Bronchial epithelial cell (primary cell): ENCODE measurements around the gene CACNG8. TPM values are rescaled to one million over a fixed set of nuclear protein-coding genes. Genes with fewer than 3 reads are reported as not detected.

Source experiments
- DNase-seq: peaks from one replicate; pipeline ENCODE4 v3.0.0-alpha.2; 2010; ENCODE audit warnings: low read depth
- FAIRE-seq: peaks from 2 replicates; lab custom pipeline; 2011; peaks lifted over from hg19 to GRCh38; lab: Jason Lieb, UNC
- H3K27me3 ChIP-seq: 2 replicates; pipeline ENCODE4 v1.5.1; 2011; ENCODE audit warnings: low read length; ENCODE audit not compliant: control insufficient read depth, insufficient read depth
- H3K36me3 ChIP-seq: 2 replicates; pipeline ENCODE4 v1.5.1; 2011; ENCODE audit warnings: low read length; ENCODE audit not compliant: control insufficient read depth, insufficient read depth
- H3K4me3 ChIP-seq: 2 replicates; pipeline ENCODE4 v1.5.1; 2011; ENCODE audit warnings: mild to moderate bottlenecking, low read depth, low read length, control low read depth
- total RNA-seq: library from RNA; depleted of rRNA; stranded (reverse); fragments of >200 nt; gene quantifications from 2 replicates; pipeline ENCODE4 v1.2.1, GENCODE V29; 2014
- TF ChIP-seq, protein P1 (sequence below): IDR thresholded peaks from 2 replicates; pipeline ENCODE4 v1.5.1; 2011; ENCODE audit warnings: mild to moderate bottlenecking, moderate library complexity, low read length, control low read depth, inconsistent platforms; ENCODE audit not compliant: insufficient read depth, severe bottlenecking

Gene CACNG8
- total RNA-seq = not detected in 2 replicates

DNA sequence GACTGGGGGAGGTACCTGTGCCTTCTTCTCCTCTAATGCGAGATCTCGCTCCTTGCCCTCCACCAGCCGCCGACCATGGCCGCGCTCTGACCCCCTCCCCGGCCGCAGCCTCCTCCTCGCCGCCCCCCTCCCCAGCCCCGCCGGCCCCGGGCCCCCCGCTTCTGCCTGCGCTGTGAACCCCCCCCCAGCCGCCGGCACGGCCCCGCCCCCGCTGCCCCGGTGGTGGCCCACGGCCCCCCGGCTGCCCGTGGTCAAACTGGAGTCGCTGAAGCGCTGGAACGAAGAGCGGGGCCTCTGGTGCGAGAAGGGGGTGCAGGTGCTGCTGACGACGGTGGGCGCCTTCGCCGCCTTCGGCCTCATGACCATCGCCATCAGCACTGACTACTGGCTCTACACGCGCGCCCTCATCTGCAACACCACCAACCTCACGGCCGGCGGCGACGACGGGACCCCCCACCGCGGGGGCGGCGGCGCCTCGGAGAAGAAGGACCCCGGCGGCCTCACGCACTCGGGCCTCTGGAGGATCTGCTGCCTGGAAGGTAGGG, at the start of gene CACNG8:
CACNG8 (plus strand) TSS at position 51 of the 545 bp plus-strand sequence.
- TF ChIP-seq, protein P1, sequence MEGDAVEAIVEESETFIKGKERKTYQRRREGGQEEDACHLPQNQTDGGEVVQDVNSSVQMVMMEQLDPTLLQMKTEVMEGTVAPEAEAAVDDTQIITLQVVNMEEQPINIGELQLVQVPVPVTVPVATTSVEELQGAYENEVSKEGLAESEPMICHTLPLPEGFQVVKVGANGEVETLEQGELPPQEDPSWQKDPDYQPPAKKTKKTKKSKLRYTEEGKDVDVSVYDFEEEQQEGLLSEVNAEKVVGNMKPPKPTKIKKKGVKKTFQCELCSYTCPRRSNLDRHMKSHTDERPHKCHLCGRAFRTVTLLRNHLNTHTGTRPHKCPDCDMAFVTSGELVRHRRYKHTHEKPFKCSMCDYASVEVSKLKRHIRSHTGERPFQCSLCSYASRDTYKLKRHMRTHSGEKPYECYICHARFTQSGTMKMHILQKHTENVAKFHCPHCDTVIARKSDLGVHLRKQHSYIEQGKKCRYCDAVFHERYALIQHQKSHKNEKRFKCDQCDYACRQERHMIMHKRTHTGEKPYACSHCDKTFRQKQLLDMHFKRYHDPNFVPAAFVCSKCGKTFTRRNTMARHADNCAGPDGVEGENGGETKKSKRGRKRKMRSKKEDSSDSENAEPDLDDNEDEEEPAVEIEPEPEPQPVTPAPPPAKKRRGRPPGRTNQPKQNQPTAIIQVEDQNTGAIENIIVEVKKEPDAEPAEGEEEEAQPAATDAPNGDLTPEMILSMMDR = no peak
- Histone ChIP-seq H3K27me3 (peaks cover 7% of the 10 kb centered on the region), H3K4me3 (no peak within 1 kb of the TSS), H3K36me3 (no peaks in the 10 kb centered on the region)
- no peak for DNase-seq
- FAIRE-seq = no peak

DNA sequence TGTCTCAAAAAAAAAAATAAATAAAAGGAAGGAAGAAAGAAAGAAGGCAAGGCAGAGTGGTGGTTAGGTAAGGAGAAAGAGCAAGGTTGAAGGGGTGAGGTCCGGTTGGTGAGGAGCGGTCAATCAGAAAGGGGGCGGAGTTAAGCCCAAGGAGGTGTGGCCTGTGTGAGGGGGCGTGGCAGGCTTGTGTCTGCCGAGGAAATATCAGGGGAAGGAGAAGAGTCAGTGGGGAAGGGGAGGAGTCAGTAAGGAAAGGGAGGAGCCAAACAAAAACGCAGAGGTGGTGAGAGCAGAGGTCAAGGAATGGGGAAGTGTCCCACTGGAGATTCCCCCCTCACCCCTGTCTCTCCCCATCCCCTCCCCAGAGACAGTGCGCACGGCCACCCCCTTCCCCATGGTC, 47.7 kb upstream of the CACNG8 start:
- H3K27me3 ChIP-seq = peaks cover 6% of the 10 kb centered on the region
- FAIRE-seq = no peak
- no peak overlapping the region for H3K4me3 ChIP-seq
- H3K36me3 ChIP-seq = no peaks in the 10 kb centered on the region
- no peak for DNase-seq
- TF ChIP-seq, protein P1 = no peak

DNA sequence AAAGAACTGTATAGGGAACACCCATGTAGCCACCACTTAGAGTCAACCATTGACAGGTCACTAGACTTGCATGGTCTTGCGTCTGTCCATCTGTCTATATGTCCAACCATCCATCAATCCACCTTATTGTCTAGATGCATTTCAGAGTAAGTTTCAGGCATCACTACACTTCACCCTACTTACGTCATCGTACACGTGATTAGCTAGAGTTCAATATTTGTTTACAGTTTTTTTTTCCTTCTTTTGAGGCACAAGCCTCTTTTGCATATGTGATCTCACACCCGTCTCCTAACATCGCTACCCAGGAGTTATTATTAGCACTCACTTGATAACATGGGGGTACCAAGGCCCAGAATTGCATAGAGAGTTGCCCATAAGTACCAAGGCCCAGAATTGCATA, 46.7 kb upstream of the CACNG8 start:
- FAIRE-seq = no peak
- peaks cover 2% of the 10 kb centered on the region for H3K27me3 ChIP-seq
- H3K4me3 ChIP-seq = no peak overlapping the region
- H3K36me3 ChIP-seq = no peaks in the 10 kb centered on the region
- no peak for DNase-seq
- TF ChIP-seq, protein P1 = no peak

- Histone ChIP-seq H3K4me3 (no peak overlapping the region), H3K27me3 (peaks cover 2% of the 10 kb centered on the region), H3K36me3 (no peaks in the 10 kb centered on the region)
- no peak for FAIRE-seq
- no peak for DNase-seq
- TF ChIP-seq, protein P1 = no peak
Measured at GRCh38 chr19:53917356-53917755, 45.4 kb upstream of the CACNG8 start.

DNA sequence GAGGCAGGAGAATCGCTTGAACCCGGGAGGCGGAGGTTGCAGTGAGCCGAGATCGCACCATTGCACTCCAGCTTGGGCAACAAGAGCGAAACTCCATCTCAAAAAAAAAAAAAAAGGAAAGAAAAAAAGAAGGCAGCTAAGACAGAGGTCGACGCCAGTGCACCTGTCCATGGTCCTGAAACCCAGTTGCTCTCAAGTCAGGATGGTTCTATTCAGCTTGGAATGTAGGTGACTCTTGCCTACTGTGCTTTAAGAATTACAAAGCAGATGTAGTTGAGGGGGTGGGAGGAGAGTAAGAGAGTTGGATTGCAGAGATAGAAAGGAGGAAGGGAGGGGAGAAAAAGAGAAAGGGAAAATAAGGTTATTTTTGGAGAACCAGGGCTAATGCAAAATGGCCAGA, 35.0 kb upstream of the CACNG8 start:
- Histone ChIP-seq H3K27me3 (no peaks in the 10 kb centered on the region), H3K4me3 (no peak overlapping the region), H3K36me3 (no peaks in the 10 kb centered on the region)
- no peak for FAIRE-seq
- TF ChIP-seq, protein P1 = no peak
- DNase-seq = peak; percentile 29

GRCh38 chr19:53936029-53936428, 26.7 kb upstream of the CACNG8 start:
- no peak for DNase-seq
- FAIRE-seq = no peak
- H3K4me3 ChIP-seq = no peak overlapping the region
- TF ChIP-seq, protein P1 = no peak
- no peaks in the 10 kb centered on the region for H3K36me3 ChIP-seq
- no peaks in the 10 kb centered on the region for H3K27me3 ChIP-seq
